ENCODE data around the gene COX6B2.

The COX6B2 gene

DNA sequence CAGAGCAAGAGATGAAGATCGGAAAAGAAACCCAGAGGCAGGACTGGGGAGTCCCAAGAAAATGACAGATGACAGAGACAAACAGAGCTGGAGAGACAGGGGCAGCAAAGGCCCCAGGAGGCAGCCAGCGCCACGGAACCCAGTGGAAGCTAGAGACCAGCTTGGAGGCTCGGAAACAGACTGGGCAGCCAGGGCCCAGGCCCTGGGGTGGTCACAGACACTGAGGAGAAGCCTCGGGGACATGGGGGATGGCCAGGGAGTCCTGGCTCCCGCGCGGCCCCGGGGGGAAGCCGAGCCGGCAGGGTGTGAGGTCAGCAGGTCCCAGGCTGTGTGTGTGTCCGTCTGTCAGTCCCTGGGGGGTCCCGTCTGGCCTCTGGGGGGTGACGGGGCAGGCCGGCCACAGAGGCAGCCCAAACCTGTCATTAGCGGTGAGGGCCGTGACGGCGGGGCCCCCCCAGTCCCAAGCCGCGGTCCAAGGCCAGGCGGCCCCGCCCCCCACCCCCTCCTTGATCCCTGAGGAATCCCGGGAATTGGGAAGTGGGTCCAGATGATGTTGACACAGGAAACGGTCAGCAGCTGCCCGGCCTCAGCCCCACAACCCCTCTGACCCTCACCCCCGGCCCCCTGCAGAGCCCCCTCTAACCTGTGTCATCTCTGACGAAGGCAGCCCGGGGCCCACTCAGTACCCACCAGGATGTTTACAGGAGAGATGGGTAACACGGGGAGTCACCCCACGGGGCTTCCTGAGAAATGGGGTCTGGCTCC, 19.7 kb upstream of the COX6B2 start:
- no peaks in the 10 kb centered on the region for H3K36me3 ChIP-seq (ENCODE audit: insufficient read depth, low read length)
- no peaks in the 10 kb centered on the region for H3K9me3 ChIP-seq (ENCODE audit: low read depth, low read length)
- TF ChIP-seq POLR2AphosphoS5 (IDR thresholded peaks at IDR 0.05; ENCODE audit: borderline replicate concordance, low read depth, low read length): no peak
- no peak for TF ChIP-seq FOXP2 (optimal IDR thresholded peaks at IDR 0.05; ENCODE audit: control extremely low read depth, extremely low read length, insufficient read depth)
- no peak for TF ChIP-seq EZH2 (IDR thresholded peaks at IDR 0.05)
- no peak overlapping the region for H3K4me3 ChIP-seq
- DNase-seq (ENCODE audit: low read depth, low spot score): no peak
- no peak overlapping the region for H3K9ac ChIP-seq (ENCODE audit: insufficient read length)
- no peak overlapping the region for H3K27ac ChIP-seq

DNA sequence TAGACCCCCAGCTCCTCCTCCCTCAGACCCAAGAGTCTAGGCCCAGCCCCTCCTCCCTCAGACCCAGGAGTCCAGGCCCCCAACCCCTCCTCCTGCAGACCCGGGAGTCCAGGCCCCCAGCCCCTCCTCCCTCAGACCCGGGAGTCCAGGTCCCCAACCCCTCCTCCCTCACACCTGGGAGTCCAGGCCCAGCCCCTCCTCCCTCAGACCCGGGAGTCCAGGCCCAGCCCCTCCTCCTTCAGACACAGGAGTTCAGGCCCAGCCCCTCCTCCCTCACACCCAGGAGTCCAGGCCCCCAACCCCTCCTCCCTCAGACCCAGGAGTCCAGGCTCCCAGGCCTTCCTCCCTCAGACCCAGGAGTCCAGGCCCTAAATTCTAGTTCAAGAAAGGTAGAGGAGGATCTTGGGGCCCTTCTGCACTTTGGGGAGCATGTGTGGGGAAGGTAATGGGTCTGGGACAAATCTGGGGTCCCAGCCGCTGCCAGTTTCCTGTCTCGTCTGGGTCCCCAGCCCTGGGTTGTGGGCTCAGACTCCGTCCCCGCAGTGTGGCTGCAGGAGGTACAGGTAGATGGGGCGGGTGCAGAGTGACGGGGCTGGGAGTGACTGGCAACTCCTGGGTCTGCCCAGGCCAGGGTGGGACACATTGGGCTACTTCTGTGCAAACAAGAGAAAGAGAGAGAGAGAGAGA, 18.9 kb upstream of the COX6B2 start:
- Histone ChIP-seq H3K9me3 (ENCODE audit: low read depth, low read length) (no peaks in the 10 kb centered on the region), H3K9ac (ENCODE audit: insufficient read length) (no peak overlapping the region), H3K27ac (no peak overlapping the region), H3K4me3 (no peak overlapping the region), H3K36me3 (ENCODE audit: insufficient read depth, low read length) (no peaks in the 10 kb centered on the region)
- TF ChIP-seq FOXP2 (optimal IDR thresholded peaks at IDR 0.05; ENCODE audit: control extremely low read depth, extremely low read length, insufficient read depth): no peak
- no peak for TF ChIP-seq POLR2AphosphoS5 (IDR thresholded peaks at IDR 0.05; ENCODE audit: borderline replicate concordance, low read depth, low read length)
- no peak for TF ChIP-seq EZH2 (IDR thresholded peaks at IDR 0.05)
- DNase-seq (ENCODE audit: low read depth, low spot score): no peak

DNA sequence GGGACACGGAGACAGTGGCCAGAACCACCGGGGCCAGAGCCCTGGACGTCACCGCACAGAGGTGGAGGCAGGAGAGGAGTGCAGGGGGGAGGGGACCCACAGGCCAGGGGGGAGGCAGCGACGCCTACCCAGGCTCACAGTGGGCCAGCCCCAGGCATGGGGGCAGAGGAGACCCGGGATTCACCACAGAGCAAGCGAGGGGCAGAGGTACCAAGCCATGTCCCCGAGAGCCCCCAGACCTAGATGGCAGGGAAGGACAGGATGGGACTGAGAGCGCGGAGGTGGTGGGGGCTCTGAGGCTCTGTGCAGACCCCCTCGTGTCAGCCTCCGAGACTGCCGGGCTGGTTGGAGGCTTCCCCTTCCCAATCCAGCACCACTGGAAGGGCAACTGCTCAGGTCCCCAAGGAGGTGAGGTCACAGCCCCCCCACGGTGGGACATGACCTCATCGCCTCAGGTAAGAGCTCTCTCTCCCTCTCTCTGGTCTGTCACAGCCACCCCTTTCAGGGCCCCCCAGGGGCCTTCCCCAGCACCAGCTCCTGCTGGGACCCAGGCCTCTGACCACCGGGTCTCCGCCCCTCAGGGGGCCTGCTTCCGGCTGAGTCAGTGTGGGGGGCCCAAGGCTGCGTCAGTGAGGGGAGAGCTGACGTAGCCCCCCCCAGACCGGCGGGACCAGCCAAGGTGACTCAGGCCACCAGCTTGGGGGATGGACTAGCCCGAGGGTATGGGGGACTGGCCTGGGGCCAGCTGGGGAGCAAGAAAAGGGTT, 18.0 kb upstream of the COX6B2 start:
- no peak for TF ChIP-seq POLR2AphosphoS5 (IDR thresholded peaks at IDR 0.05; ENCODE audit: borderline replicate concordance, low read depth, low read length)
- TF ChIP-seq EZH2 (IDR thresholded peaks at IDR 0.05): no peak
- TF ChIP-seq FOXP2 (optimal IDR thresholded peaks at IDR 0.05; ENCODE audit: control extremely low read depth, extremely low read length, insufficient read depth): no peak
- Histone ChIP-seq H3K27ac (no peak overlapping the region), H3K36me3 (ENCODE audit: insufficient read depth, low read length) (no peaks in the 10 kb centered on the region), H3K9ac (ENCODE audit: insufficient read length) (no peak overlapping the region), H3K4me3 (no peak overlapping the region), H3K9me3 (ENCODE audit: low read depth, low read length) (no peaks in the 10 kb centered on the region)
- DNase-seq (ENCODE audit: low read depth, low spot score): no peak

DNA sequence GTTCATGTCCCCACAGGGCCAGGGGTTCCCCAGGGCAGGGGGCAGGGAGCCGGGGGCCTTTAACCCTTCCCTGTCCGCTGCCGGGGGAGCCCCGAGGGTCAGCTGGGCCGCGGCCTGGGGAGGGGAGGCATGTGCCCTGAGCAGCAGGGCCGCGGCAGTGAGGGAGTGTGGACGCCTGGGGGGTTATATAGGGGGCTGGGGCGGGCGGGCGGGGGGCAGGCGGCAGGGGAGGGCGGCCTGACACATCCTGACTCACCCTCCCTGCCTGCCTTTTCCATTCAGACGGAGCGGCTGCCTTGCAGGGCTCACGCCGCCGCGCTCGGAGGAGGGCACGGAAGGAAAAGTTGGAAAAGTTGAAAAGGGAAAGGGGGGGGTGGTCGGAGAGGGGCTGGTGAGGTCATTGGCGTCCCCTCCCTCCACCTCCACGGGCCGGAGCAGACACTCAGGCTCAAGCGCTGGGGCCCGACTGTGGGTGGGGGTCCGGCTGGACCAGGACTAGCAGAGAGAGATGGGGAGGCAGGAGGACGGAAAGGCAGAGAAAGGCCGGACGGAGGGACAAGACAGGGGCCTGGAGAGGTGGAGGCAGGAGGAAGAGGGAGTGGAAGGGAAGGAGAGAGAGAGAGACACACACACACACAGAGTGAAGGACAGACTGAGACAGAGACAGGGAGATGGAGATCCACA, 15.9 kb upstream of the COX6B2 start, which contains the start of gene IL11:
IL11 (minus strand) TSS at position 159 of the 684 bp plus-strand sequence; CDS start at position 6, 153 bp downstream.
- TF ChIP-seq POLR2AphosphoS5 (IDR thresholded peaks at IDR 0.05; ENCODE audit: borderline replicate concordance, low read depth, low read length) (no peak), FOXP2 (optimal IDR thresholded peaks at IDR 0.05; ENCODE audit: control extremely low read depth, extremely low read length, insufficient read depth) (no peak), EZH2 (IDR thresholded peaks at IDR 0.05) (no peak)
- H3K9me3 ChIP-seq (ENCODE audit: low read depth, low read length): no peaks in the 10 kb centered on the region
- no peaks in the 10 kb centered on the region for H3K36me3 ChIP-seq (ENCODE audit: insufficient read depth, low read length)
- peak within 1 kb of the TSS; percentile 74 for H3K4me3 ChIP-seq
- DNase-seq (ENCODE audit: low read depth, low spot score): no peak
- no peak within 1 kb of the TSS for H3K9ac ChIP-seq (ENCODE audit: insufficient read length)
- no peak within 1 kb of the TSS for H3K27ac ChIP-seq

DNA sequence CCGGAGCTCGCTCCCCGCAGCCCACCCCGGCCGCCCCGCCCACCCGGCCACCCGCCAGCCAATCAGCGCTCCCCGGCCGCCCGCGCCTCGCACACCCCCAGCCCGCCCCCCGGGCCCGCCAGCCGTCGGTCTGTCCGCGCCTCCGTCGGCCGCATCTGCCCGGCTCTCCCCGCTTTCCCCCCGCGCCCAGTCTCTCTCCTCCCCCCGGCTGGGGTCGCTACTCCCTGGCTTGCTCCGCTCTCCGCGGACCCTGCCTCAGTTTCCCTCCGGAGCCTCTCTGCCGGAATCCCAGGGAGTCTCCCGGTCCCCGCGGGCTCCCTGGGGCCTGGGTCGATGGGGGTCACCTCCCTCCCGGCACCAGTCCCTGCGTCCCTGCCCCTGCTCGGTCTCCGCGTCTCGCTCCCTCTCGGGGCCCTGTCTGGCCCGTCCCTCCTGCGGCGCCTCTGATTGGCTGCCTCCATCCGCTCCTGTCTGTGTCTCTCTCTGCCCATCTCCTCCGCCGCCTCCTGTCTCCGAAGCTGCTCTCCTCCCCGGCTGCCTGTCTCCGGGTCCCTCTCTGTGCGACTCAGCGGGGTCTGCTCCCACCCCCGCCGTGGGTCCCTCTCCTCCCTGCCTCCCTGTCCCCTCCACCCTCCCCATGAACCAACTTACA, 15.3 kb upstream of the COX6B2 start:
- H3K27ac ChIP-seq: no peak overlapping the region
- no peak for TF ChIP-seq EZH2 (IDR thresholded peaks at IDR 0.05)
- H3K4me3 ChIP-seq: peak overlapping the region; percentile 74
- H3K9me3 ChIP-seq (ENCODE audit: low read depth, low read length): no peaks in the 10 kb centered on the region
- H3K36me3 ChIP-seq (ENCODE audit: insufficient read depth, low read length): no peaks in the 10 kb centered on the region
- H3K9ac ChIP-seq (ENCODE audit: insufficient read length): no peak overlapping the region
- no peak for DNase-seq (ENCODE audit: low read depth, low spot score)

DNA sequence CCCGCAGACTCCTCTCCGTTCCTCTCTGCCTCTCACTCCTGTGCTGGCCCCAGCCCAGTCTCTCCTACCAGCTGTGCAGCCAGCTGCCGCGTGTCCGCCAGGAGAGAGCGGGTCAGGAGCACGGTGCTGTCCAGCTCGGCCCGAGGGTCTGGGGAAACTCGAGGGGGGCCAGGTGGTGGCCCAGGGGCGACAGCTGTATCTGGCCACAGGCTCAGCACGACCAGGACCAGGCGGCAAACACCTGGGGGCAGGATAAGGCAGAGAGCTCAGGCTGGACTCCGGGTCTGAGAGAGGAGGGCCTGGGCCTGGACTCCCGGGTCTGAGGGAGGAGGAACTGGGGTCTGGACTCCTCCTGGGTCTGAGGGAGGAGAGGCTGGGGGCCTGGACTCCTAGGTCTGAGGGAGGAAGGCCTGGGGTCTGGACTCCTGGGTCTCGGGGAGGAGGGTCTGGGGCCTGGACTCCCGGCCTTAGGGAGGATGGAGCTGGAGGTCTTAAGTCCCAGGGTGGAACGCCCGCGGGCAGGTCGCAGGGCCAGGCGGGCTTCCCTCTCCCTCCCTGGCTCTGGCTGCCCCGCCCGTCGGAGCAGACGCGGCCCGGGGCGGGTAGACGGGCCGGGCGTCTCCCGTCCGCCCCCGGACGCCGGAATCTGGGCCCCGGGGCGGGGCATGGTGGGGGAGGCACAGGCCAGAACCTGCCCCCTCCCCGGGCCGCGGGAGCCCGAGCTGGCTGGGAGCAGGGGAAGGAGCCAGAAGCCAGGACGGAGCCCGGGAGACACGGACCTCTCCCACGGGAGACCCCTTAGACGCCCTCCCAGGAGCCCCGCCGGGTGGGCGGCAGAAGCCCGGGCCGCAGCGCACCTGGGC, 14.4 kb upstream of the COX6B2 start:
- Histone ChIP-seq H3K36me3 (ENCODE audit: insufficient read depth, low read length) (no peaks in the 10 kb centered on the region), H3K9ac (ENCODE audit: insufficient read length) (no peak overlapping the region), H3K4me3 (0 out of 2 replicates have a peak overlapping the region, but pooled peaks have one; percentile 38), H3K9me3 (ENCODE audit: low read depth, low read length) (no peaks in the 10 kb centered on the region), H3K27ac (no peak overlapping the region)
- TF ChIP-seq FOXP2 (optimal IDR thresholded peaks at IDR 0.05; ENCODE audit: control extremely low read depth, extremely low read length, insufficient read depth): no peak
- no peak for TF ChIP-seq POLR2AphosphoS5 (IDR thresholded peaks at IDR 0.05; ENCODE audit: borderline replicate concordance, low read depth, low read length)
- no peak for TF ChIP-seq EZH2 (IDR thresholded peaks at IDR 0.05)
- DNase-seq (ENCODE audit: low read depth, low spot score): no peak

DNA sequence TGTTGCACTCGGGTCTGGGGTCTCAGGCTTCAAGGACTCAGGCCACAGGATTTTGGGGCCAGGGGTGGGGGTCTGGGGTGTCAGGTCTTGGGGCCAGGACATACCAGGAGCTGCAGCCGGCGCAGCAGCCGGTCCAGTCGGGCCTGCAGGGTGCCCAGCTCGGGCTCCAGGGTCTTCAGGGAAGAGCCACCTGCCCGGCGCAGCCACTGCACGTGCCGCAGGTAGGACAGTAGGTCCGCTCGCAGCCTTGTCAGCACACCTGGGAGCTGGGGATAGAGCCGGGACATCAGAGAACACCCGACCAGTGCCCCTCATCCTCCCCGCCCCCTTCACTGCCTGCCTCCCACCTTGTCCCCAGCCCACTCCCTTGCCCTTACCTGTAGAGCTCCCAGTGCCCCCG, 13.6 kb upstream of the COX6B2 start:
- DNase-seq (ENCODE audit: low read depth, low spot score): no peak
- Histone ChIP-seq H3K9me3 (ENCODE audit: low read depth, low read length) (no peaks in the 10 kb centered on the region), H3K9ac (ENCODE audit: insufficient read length) (no peak overlapping the region), H3K4me3 (no peak overlapping the region), H3K36me3 (ENCODE audit: insufficient read depth, low read length) (no peaks in the 10 kb centered on the region), H3K27ac (no peak overlapping the region)
- TF ChIP-seq FOXP2 (optimal IDR thresholded peaks at IDR 0.05; ENCODE audit: control extremely low read depth, extremely low read length, insufficient read depth): no peak
- TF ChIP-seq EZH2 (IDR thresholded peaks at IDR 0.05): no peak
- no peak for TF ChIP-seq POLR2AphosphoS5 (IDR thresholded peaks at IDR 0.05; ENCODE audit: borderline replicate concordance, low read depth, low read length)

Data from SK-N-MC (cell line).